ENCODE data around the gene ANKRD31.
"Not testable (repeated sequence)": the region's sequence is repeated elsewhere in the genome, so short reads cannot be mapped to it uniquely, and the experiment has no call there.

- not testable (repeated sequence) for TF ChIP-seq CTCF (conservative IDR thresholded peaks at IDR 0.05; ENCODE audit: low read length); EZH2phosphoT487 (IDR thresholded peaks at IDR 0.05; ENCODE audit: borderline replicate concordance, low read depth, low read length)
Observed at GRCh38 chr5:75176009-75176408, 60.7 kb downstream of the ANKRD31 start.
